Epithelial cell of esophagus (primary cell): Measurements from ENCODE around the gene HLA-DPA1.

Experiments used
- DNase-seq: peaks from one replicate; pipeline ENCODE4 v3.0.0; 2010; ENCODE audit warnings: low read depth
- H3K4me3 ChIP-seq: 2 replicates; pipeline ENCODE4 v1.5.1; 2011; ENCODE audit warnings: mild to moderate bottlenecking, low read length, control low read depth
- TF ChIP-seq, protein P1 (sequence below): IDR thresholded peaks from 2 replicates; pipeline ENCODE4 v1.5.1; 2011; ENCODE audit warnings: low read depth, mild to moderate bottlenecking, low read length, control low read depth, inconsistent platforms; ENCODE audit not compliant: insufficient read depth; ENCODE audit errors: missing control alignments

Gene HLA-DPA1

DNA sequence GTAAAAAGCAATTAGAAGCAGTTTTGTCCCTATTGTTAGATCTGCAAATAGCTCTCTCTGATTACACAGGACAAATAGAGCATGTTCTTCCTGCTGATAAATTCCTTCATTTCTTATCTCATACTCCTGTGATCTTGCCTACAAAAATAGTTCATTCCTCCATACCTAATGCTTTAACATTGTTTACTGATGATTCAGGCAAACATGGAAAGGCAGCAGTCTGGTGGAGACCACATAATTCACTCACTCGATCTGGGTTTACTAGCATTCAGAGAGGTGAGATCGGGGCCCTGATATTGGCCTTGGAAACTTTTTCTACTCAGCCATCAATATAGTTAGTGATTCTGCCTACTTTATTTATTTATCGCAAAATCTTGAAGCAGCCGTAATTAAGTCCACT, 20.2 kb downstream of the HLA-DPA1 start:
- TF ChIP-seq, protein P1, sequence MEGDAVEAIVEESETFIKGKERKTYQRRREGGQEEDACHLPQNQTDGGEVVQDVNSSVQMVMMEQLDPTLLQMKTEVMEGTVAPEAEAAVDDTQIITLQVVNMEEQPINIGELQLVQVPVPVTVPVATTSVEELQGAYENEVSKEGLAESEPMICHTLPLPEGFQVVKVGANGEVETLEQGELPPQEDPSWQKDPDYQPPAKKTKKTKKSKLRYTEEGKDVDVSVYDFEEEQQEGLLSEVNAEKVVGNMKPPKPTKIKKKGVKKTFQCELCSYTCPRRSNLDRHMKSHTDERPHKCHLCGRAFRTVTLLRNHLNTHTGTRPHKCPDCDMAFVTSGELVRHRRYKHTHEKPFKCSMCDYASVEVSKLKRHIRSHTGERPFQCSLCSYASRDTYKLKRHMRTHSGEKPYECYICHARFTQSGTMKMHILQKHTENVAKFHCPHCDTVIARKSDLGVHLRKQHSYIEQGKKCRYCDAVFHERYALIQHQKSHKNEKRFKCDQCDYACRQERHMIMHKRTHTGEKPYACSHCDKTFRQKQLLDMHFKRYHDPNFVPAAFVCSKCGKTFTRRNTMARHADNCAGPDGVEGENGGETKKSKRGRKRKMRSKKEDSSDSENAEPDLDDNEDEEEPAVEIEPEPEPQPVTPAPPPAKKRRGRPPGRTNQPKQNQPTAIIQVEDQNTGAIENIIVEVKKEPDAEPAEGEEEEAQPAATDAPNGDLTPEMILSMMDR = no peak
- no peak for DNase-seq
- H3K4me3 ChIP-seq = no peak overlapping the region

GRCh38 chr6:33052627-33053026, 20.8 kb downstream of the HLA-DPA1 start:
- no peak for DNase-seq
- H3K4me3 ChIP-seq = no peak overlapping the region
- TF ChIP-seq, protein P1 = no peak

DNA sequence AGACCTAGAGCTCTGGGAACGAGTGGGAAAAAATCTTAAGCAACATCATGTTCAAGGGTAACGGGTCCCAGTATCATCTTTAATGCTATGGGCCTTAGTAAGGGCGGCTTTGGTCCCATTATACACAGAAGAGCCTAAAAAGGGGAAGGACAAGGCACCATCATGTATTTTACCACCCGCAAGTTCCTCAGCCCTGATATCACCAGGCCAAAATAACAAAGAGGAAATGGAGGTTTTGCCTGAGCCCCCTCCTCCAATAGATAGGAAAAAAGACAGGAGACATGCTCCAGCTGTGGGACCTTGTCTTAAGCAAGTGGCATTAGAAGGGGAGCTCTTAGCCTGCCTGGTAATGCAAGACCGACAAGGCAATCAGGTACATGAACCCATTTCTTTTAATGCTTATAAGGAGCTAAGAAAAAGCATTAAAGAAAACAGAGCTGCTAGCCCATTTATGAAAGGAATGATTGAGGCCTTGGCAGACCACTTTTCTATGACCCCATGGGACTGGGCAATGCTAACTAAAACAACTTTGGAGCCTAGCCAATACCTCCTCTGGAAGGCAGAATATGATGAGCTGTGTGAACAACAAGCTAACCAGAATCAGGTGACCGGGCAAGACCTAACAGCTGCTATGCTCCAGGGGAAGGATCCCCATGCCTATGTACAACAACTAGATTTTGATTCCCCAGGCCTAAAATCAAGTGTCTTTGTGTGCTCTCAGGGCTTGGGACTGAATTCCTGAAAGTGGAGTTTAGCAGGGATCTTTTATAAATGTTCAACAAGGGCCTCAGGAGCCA, 23.2 kb downstream of the HLA-DPA1 start:
- H3K4me3 ChIP-seq = no peak overlapping the region
- no peak for DNase-seq
- TF ChIP-seq, protein P1 = no peak

DNA sequence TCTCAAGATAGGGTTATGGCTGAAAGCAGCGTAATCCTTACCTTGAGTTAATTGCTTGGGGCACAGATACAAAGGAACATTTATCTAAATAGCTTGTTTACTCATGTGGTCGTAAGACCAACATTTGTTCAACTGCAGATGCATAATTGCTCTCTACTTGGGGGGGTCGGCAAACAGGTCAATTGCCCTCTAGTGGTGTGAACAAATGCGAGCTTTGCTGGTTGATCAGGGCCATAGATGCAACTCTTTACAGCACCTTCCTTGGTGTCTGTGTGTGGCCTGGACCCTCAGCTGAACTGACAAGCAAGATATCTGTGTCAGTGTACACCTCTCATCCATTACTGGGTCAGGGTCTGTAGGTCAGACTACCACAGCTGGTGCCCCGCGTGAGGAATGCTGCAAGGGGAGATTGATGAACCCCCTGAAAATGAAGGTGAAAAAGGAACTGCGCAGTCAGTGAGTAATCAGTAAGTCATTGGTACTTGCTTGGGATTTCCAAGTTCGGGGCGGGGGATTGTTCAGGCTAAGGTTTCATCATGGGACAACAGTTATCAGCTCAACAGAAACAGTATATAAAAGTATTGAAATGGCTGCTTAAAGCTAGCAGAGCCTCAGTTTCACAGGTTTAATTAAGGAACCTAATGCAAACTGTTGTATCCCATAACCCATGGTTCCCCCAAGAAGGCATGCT, 24.0 kb downstream of the HLA-DPA1 start:
- TF ChIP-seq, protein P1 = no peak

GRCh38 chr6:33040157-33040556, 33.3 kb downstream of the HLA-DPA1 start:
- TF ChIP-seq, protein P1 = no peak
- H3K4me3 ChIP-seq = no peak overlapping the region
- no peak for DNase-seq

More for the DNA sequence above, 24.0 kb downstream of the HLA-DPA1 start:
- no peak overlapping the region for H3K4me3 ChIP-seq
- no peak for DNase-seq

DNA sequence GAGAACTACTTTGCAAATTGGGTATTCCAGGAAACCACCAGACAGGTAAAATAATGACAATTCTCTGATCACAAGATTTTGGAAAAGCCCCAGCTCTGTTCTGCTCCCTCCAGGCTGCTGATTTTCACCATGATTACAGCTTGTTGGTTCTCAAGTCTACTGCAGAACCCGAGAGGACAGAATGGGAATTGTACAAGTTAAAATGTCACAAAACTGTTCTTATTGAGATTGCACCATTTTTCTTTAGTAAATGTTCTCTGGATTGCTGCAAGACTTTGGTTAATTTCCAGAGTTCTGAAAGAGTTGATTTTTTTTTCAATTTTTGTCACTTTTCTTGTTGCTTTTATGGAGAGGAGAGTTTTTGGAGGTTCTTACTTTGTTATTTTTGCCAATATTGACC, 36.9 kb downstream of the HLA-DPA1 start:
- no peak for DNase-seq
- H3K4me3 ChIP-seq = no peak overlapping the region
- TF ChIP-seq, protein P1 = no peak
